Neural cell (in vitro differentiated cells): ENCODE data around the gene CEP170B. TPM values are rescaled to one million over a fixed set of nuclear protein-coding genes. Genes with fewer than 3 reads are reported as not detected.

Source experiments
- H2AFZ ChIP-seq: fragments of 200-600, 300-800 bp; sonication (generic), shearing (Covaris generic); 2 replicates; pipeline ENCODE4 v1.6.0; 2014; ENCODE audit warnings: low read depth, mild to moderate bottlenecking, antibody characterized with exemption, low read length, moderate library complexity
- H3F3A ChIP-seq: fragments of 200-600 bp; shearing (Covaris generic); 2 replicates; pipeline ENCODE4 v1.6.1; 2016; ENCODE audit warnings: mild to moderate bottlenecking, moderate library complexity, mixed read lengths, antibody characterized with exemption, low read length; ENCODE audit not compliant: insufficient read depth, poor library complexity, severe bottlenecking
- H3K27ac ChIP-seq: fragments of 200-600, 300-800 bp; sonication (generic), shearing (Covaris generic); 2 replicates; pipeline ENCODE4 v1.5.1; 2014; ENCODE audit warnings: mild to moderate bottlenecking, low read length, moderate library complexity
- H3K27me3 ChIP-seq: fragments of 300-800, 200-600 bp; sonication (generic), shearing (Covaris generic); 2 replicates; pipeline ENCODE4 v1.6.0; 2014; ENCODE audit warnings: mild to moderate bottlenecking, low read depth, low read length, moderate library complexity; ENCODE audit not compliant: insufficient read depth
- H3K36me3 ChIP-seq: fragments of 300-800, 200-600 bp; sonication (generic), shearing (Covaris generic); 2 replicates; pipeline ENCODE4 v1.5.1; 2014; ENCODE audit warnings: mild to moderate bottlenecking, antibody characterized with exemption, low read length, moderate library complexity; ENCODE audit not compliant: insufficient read depth
- H3K4me2 ChIP-seq: fragments of 300-800, 200-600 bp; sonication (generic), shearing (Covaris generic); 2 replicates; pipeline ENCODE4 v1.6.0; 2014; ENCODE audit warnings: mild to moderate bottlenecking, low read length
- H3K4me3 ChIP-seq: fragments of 300-800, 200-600 bp; sonication (generic), shearing (Covaris generic); 2 replicates; pipeline ENCODE4 v1.5.1; 2014; ENCODE audit warnings: mild to moderate bottlenecking, low read length, moderate library complexity
- H3K79me2 ChIP-seq: fragments of 200-600 bp; shearing (Covaris generic); replicated peaks from 2 replicates; pipeline ENCODE4 v1.6.0; 2014; ENCODE audit warnings: mild to moderate bottlenecking, low read length, moderate library complexity; ENCODE audit not compliant: insufficient read depth
- H3K9ac ChIP-seq: fragments of 300-800, 200-600 bp; sonication (generic), shearing (Covaris generic); 2 replicates; pipeline ENCODE4 v1.6.1; 2016; ENCODE audit warnings: mild to moderate bottlenecking, low read length, mixed read lengths
- H3K9me2 ChIP-seq: fragments of 200-600 bp; shearing (Covaris generic); 2 replicates; pipeline ENCODE4 v1.6.1; 2016; ENCODE audit warnings: mild to moderate bottlenecking, low read length, mixed read lengths; ENCODE audit not compliant: insufficient read depth
- H3K9me3 ChIP-seq: fragments of 200-600, 300-800 bp; sonication (generic), shearing (Covaris generic); 2 replicates; pipeline ENCODE4 v1.6.1; 2016; ENCODE audit warnings: mild to moderate bottlenecking, mixed run types, low read length, moderate library complexity, mixed read lengths
- H4K20me1 ChIP-seq: fragments of 200-600 bp; shearing (Covaris generic); 2 replicates; pipeline ENCODE4 v1.6.1; 2016; ENCODE audit warnings: mild to moderate bottlenecking, mixed run types; ENCODE audit not compliant: insufficient read depth
- EP300 ChIP-seq: fragments of 450-650 bp; conservative IDR thresholded peaks from 2 replicates; pipeline ENCODE4 v1.6.1; 2014; ENCODE audit warnings: antibody characterized with exemption, mild to moderate bottlenecking, moderate library complexity; ENCODE audit not compliant: poor library complexity, severe bottlenecking
- EZH2 ChIP-seq: fragments of 200-600, 300-800 bp; shearing (Covaris generic), sonication (generic); IDR thresholded peaks from 2 replicates; pipeline ENCODE4 v1.6.1; 2014; ENCODE audit warnings: antibody characterized with exemption, low read length, borderline replicate concordance, mild to moderate bottlenecking; ENCODE audit not compliant: insufficient read depth, poor library complexity, severe bottlenecking
- MXI1 ChIP-seq: fragments of 450-650 bp; conservative IDR thresholded peaks from 2 replicates; pipeline ENCODE4 v1.6.1; 2014; ENCODE audit warnings: antibody characterized with exemption, mild to moderate bottlenecking; ENCODE audit not compliant: poor library complexity, severe bottlenecking
- POLR2AphosphoS5 ChIP-seq: IDR thresholded peaks from 2 replicates; pipeline ENCODE4 v1.6.1; 2012
- RAD21 ChIP-seq: fragments of 450-650 bp; conservative IDR thresholded peaks from 2 replicates; pipeline ENCODE4 v1.6.1; 2014; ENCODE audit warnings: antibody characterized with exemption, mild to moderate bottlenecking, moderate library complexity
- REST ChIP-seq: IDR thresholded peaks from 2 replicates; pipeline ENCODE4 v1.6.1; 2012; ENCODE audit warnings: borderline replicate concordance
- SMC3 ChIP-seq: fragments of 450-650 bp; conservative IDR thresholded peaks from 2 replicates; pipeline ENCODE4 v1.6.1; 2014; ENCODE audit warnings: antibody characterized with exemption, mild to moderate bottlenecking, moderate library complexity; ENCODE audit not compliant: poor library complexity
- TAF1 ChIP-seq: IDR thresholded peaks from 2 replicates; pipeline ENCODE4 v1.6.1; 2012; ENCODE audit warnings: low read depth
- polyA plus RNA-seq: library from polyadenylated mRNA; depleted of rRNA; stranded (reverse); fragments of >200 nt; gene quantifications from 2 replicates; pipeline ENCODE4 v1.2.3, GENCODE V29; 2014
- TF ChIP-seq, protein P1 (sequence below): fragments of 450-650 bp; IDR thresholded peaks from 2 replicates; pipeline ENCODE4 v1.5.1; 2014; ENCODE audit warnings: antibody characterized with exemption, mild to moderate bottlenecking, moderate library complexity; ENCODE audit not compliant: poor library complexity, severe bottlenecking

The CEP170B gene
- polyA plus RNA-seq, 1 donor from 2014 or later: 11.6 TPM

DNA sequence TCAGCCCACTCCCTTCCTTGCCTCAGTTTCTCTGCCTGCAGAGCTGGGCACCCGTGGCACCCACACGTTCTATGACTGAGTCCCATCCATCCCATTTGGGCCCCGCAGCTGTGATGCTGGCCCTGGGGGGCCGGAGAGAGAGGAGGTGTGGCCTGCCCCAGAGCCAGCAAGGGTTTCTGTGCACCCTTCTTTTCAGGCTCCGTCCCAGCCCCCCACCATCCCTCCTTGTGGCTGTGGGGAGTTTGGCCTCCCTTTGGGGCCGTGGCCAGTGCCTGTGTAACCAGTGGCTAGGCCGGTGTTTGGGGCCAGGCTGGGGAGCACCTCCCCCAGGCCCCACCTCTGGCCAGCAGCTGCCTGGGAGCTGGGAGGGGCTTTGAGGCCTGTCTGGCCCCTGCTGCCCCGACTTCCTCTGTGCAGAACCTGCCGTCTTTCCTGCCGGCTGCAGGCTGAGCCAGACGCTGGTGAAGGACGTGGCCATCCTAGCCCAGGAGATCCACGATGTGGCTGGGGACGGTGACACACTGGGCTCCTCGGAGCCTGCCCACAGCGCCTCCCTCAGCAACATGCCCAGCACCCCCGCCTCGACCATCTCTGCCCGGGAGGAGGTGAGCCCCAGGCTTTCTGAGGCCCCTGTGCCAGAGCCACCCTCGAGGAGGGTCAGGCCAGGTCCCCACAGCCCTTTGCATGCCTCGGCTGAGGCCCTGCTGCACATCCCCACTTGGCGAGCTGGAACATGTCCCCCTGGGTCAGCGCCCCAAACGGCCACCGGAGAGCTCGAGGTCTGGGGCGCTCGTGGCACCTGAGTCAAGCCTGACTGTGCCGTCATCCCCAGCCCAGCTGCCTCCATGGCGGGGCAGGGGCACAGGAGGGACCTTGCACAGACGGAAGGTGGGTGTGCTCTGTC is 27.7 kb downstream of the CEP170B start:
- Histone ChIP-seq H2AFZ (no peak overlapping the region), H3K9me3 (no peaks in the 10 kb centered on the region), H3K79me2 (no peaks in the 10 kb centered on the region), H3K9ac (no peak overlapping the region), H4K20me1 (no peaks in the 10 kb centered on the region), H3K27me3 (no peaks in the 10 kb centered on the region), H3K27ac (no peak overlapping the region), H3K36me3 (peaks cover 10% of the 10 kb centered on the region), H3K4me2 (no peak overlapping the region), H3K9me2 (no peaks in the 10 kb centered on the region), H3F3A (no peaks in the 10 kb centered on the region), H3K4me3 (no peak overlapping the region)
- no peak for TF ChIP-seq POLR2AphosphoS5
- no peak for TF ChIP-seq REST
- no peak for TF ChIP-seq SMC3
- TF ChIP-seq RAD21: no peak
- no peak for TF ChIP-seq EP300
- TF ChIP-seq EZH2: no peak
- TF ChIP-seq TAF1: no peak
- no peak for TF ChIP-seq MXI1
- TF ChIP-seq, protein P1, sequence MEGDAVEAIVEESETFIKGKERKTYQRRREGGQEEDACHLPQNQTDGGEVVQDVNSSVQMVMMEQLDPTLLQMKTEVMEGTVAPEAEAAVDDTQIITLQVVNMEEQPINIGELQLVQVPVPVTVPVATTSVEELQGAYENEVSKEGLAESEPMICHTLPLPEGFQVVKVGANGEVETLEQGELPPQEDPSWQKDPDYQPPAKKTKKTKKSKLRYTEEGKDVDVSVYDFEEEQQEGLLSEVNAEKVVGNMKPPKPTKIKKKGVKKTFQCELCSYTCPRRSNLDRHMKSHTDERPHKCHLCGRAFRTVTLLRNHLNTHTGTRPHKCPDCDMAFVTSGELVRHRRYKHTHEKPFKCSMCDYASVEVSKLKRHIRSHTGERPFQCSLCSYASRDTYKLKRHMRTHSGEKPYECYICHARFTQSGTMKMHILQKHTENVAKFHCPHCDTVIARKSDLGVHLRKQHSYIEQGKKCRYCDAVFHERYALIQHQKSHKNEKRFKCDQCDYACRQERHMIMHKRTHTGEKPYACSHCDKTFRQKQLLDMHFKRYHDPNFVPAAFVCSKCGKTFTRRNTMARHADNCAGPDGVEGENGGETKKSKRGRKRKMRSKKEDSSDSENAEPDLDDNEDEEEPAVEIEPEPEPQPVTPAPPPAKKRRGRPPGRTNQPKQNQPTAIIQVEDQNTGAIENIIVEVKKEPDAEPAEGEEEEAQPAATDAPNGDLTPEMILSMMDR: no peak

- no peaks in the 10 kb centered on the region for H4K20me1 ChIP-seq
- H3K9me3 ChIP-seq: no peaks in the 10 kb centered on the region
- H3K9me2 ChIP-seq: no peaks in the 10 kb centered on the region
- TF ChIP-seq, protein P1: no peak
- TF ChIP-seq REST (no peak), EZH2 (no peak), RAD21 (no peak), POLR2AphosphoS5 (no peak), TAF1 (no peak), SMC3 (no peak), MXI1 (no peak), EP300 (no peak)
- no peaks in the 10 kb centered on the region for H3K79me2 ChIP-seq
- H3K4me3 ChIP-seq: no peak overlapping the region
- H3F3A ChIP-seq: no peaks in the 10 kb centered on the region
- no peak overlapping the region for H3K4me2 ChIP-seq
- no peak overlapping the region for H3K9ac ChIP-seq
- no peak overlapping the region for H2AFZ ChIP-seq
- peaks cover 8% of the 10 kb centered on the region for H3K36me3 ChIP-seq
- no peaks in the 10 kb centered on the region for H3K27me3 ChIP-seq
- no peak overlapping the region for H3K27ac ChIP-seq
These were observed 28.6 kb downstream of the CEP170B start for GRCh38 chr14:104893435-104894207.
